DND-41 (cell line): ENCODE results near the gene ACSM2A.
"Not testable (repeated sequence)": the region's sequence is repeated elsewhere in the genome, so short reads cannot be mapped to it uniquely, and the experiment has no call there.

Experiments used
- CTCF ChIP-seq: IDR thresholded peaks from 2 replicates; pipeline ENCODE4 v1.5.1; 2012; ENCODE audit warnings: borderline replicate concordance, low read length, moderate library complexity, mild to moderate bottlenecking; ENCODE audit not compliant: poor library complexity, severe bottlenecking; ENCODE audit errors: extremely low read depth
- EZH2 ChIP-seq: IDR thresholded peaks from 3 replicates; pipeline ENCODE4 v1.6.1; 2012; ENCODE audit warnings: borderline replicate concordance, low read depth, mild to moderate bottlenecking, moderate library complexity, low read length, inconsistent platforms; ENCODE audit not compliant: severe bottlenecking

GRCh38 chr16:20427401-20427797, 23.9 kb upstream of the ACSM2A start:
- not testable (repeated sequence) for TF ChIP-seq CTCF, EZH2
